MG63 (cell line): ENCODE results near the gene NRL. TPM values are rescaled to one million over a fixed set of nuclear protein-coding genes. Genes with fewer than 3 reads are reported as not detected.

Experiments
- DNase-seq: peaks from one replicate; pipeline ENCODE4 v3.0.0-alpha.2; 2020
- H3K27me3 ChIP-seq: fragments of 250-450 bp; sonication (Bioruptor Pico); 2 replicates; pipeline ENCODE4 v1.5.1; 2020; ENCODE audit warnings: mild to moderate bottlenecking, moderate library complexity
- H3K36me3 ChIP-seq: fragments of 250-450 bp; sonication (Bioruptor Pico); 2 replicates; pipeline ENCODE4 v1.5.1; 2020; ENCODE audit warnings: mild to moderate bottlenecking, moderate library complexity
- H3K4me3 ChIP-seq: fragments of 250-450 bp; sonication (Bioruptor Pico); 2 replicates; pipeline ENCODE4 v1.5.1; 2020; ENCODE audit warnings: mild to moderate bottlenecking, moderate library complexity
- H3K9me3 ChIP-seq: fragments of 250-450 bp; sonication (Bioruptor Pico); 2 replicates; pipeline ENCODE4 v1.5.1; 2020; ENCODE audit warnings: mild to moderate bottlenecking, moderate library complexity
- total RNA-seq: library from RNA; depleted of rRNA; stranded (reverse); fragments of >200 nt; shearing (Covaris generic); gene quantifications from 2 replicates; pipeline ENCODE4 v1.2.3, GENCODE V29; 2014; ENCODE audit warnings: low replicate concordance

NRL gene
- total RNA-seq, 1 experiment from 2014 or later: 4.9 TPM

- no peak for DNase-seq
- no peak overlapping the region for H3K4me3 ChIP-seq
- no peaks in the 10 kb centered on the region for H3K27me3 ChIP-seq
- H3K36me3 ChIP-seq: no peaks in the 10 kb centered on the region
- no peaks in the 10 kb centered on the region for H3K9me3 ChIP-seq
Observed at GRCh38 chr14:24069411-24069735, 45.4 kb downstream of the NRL start.

GRCh38 chr14:24068711-24069410, 45.9 kb downstream of the NRL start:
- Histone ChIP-seq H3K36me3 (no peaks in the 10 kb centered on the region), H3K27me3 (no peaks in the 10 kb centered on the region), H3K4me3 (no peak overlapping the region), H3K9me3 (no peaks in the 10 kb centered on the region)
- no peak for DNase-seq

- H3K27me3 ChIP-seq: no peaks in the 10 kb centered on the region
- no peak overlapping the region for H3K4me3 ChIP-seq
- DNase-seq: no peak
- no peaks in the 10 kb centered on the region for H3K9me3 ChIP-seq
- no peaks in the 10 kb centered on the region for H3K36me3 ChIP-seq
Observed at GRCh38 chr14:24067133-24068082, 47.3 kb downstream of the NRL start.

- Histone ChIP-seq H3K4me3 (no peak overlapping the region), H3K36me3 (no peaks in the 10 kb centered on the region), H3K27me3 (no peaks in the 10 kb centered on the region), H3K9me3 (no peaks in the 10 kb centered on the region)
- DNase-seq: no peak
Observed at GRCh38 chr14:24066496-24067132, 48.1 kb downstream of the NRL start.

GRCh38 chr14:24065408-24065807, 49.3 kb downstream of the NRL start:
- Histone ChIP-seq H3K27me3 (no peaks in the 10 kb centered on the region), H3K36me3 (no peaks in the 10 kb centered on the region), H3K9me3 (no peaks in the 10 kb centered on the region), H3K4me3 (no peak overlapping the region)
- no peak for DNase-seq

- Histone ChIP-seq H3K4me3 (no peak overlapping the region), H3K27me3 (no peaks in the 10 kb centered on the region), H3K9me3 (no peaks in the 10 kb centered on the region), H3K36me3 (no peaks in the 10 kb centered on the region)
- DNase-seq: no peak
Observed at GRCh38 chr14:24064856-24065255, 49.9 kb downstream of the NRL start.

- H3K27me3 ChIP-seq: no peaks in the 10 kb centered on the region
- no peaks in the 10 kb centered on the region for H3K9me3 ChIP-seq
- H3K36me3 ChIP-seq: no peaks in the 10 kb centered on the region
Observed at GRCh38 chr14:24064091-24064795, 50.5 kb downstream of the NRL start.

GRCh38 chr14:24063263-24063836, 51.4 kb downstream of the NRL start:
- Histone ChIP-seq H3K27me3 (no peaks in the 10 kb centered on the region), H3K36me3 (no peaks in the 10 kb centered on the region), H3K9me3 (no peaks in the 10 kb centered on the region), H3K4me3 (no peak overlapping the region)
- no peak for DNase-seq

More at GRCh38 chr14:24064091-24064795, 50.5 kb downstream of the NRL start:
- no peak overlapping the region for H3K4me3 ChIP-seq
- DNase-seq: no peak

GRCh38 chr14:24062216-24062980, 52.4 kb downstream of the NRL start:
- H3K27me3 ChIP-seq: no peaks in the 10 kb centered on the region
- no peaks in the 10 kb centered on the region for H3K9me3 ChIP-seq
- H3K4me3 ChIP-seq: no peak overlapping the region
- no peaks in the 10 kb centered on the region for H3K36me3 ChIP-seq
- DNase-seq: no peak

GRCh38 chr14:24060984-24061913, 53.5 kb downstream of the NRL start:
- DNase-seq: no peak
- no peaks in the 10 kb centered on the region for H3K27me3 ChIP-seq
- no peak overlapping the region for H3K4me3 ChIP-seq
- no peaks in the 10 kb centered on the region for H3K9me3 ChIP-seq
- H3K36me3 ChIP-seq: no peaks in the 10 kb centered on the region

GRCh38 chr14:24060443-24060842, 54.3 kb downstream of the NRL start:
- DNase-seq: no peak
- Histone ChIP-seq H3K27me3 (no peaks in the 10 kb centered on the region), H3K36me3 (no peaks in the 10 kb centered on the region), H3K9me3 (no peaks in the 10 kb centered on the region), H3K4me3 (no peak overlapping the region)

- no peaks in the 10 kb centered on the region for H3K36me3 ChIP-seq
- DNase-seq: no peak
- no peak overlapping the region for H3K4me3 ChIP-seq
- H3K9me3 ChIP-seq: no peaks in the 10 kb centered on the region
- H3K27me3 ChIP-seq: no peaks in the 10 kb centered on the region
Observed at GRCh38 chr14:24059841-24060388, 54.8 kb downstream of the NRL start.

GRCh38 chr14:24058951-24059475, 55.7 kb downstream of the NRL start:
- no peaks in the 10 kb centered on the region for H3K27me3 ChIP-seq
- no peaks in the 10 kb centered on the region for H3K36me3 ChIP-seq
- no peak overlapping the region for H3K4me3 ChIP-seq
- no peak for DNase-seq
- no peaks in the 10 kb centered on the region for H3K9me3 ChIP-seq

- H3K9me3 ChIP-seq: no peaks in the 10 kb centered on the region
- peak; percentile 18 for DNase-seq
- H3K27me3 ChIP-seq: no peaks in the 10 kb centered on the region
- H3K36me3 ChIP-seq: no peaks in the 10 kb centered on the region
- H3K4me3 ChIP-seq: no peak overlapping the region
Observed at GRCh38 chr14:24058260-24058950, 56.3 kb downstream of the NRL start.
